ENCODE results near the gene PRM2.

The PRM2 gene

GRCh38 chr16:11229906-11230305 lies 46.4 kb downstream of the PRM2 start:
- H3K4me3 ChIP-seq (replicated peaks; ENCODE audit: low read depth, low read length): no peak overlapping the region
- DNase-seq (ENCODE audit: low read depth): no peak
- no peak for TF ChIP-seq CTCF (IDR thresholded peaks at IDR 0.05; ENCODE audit: low read length, missing control alignments)

DNA sequence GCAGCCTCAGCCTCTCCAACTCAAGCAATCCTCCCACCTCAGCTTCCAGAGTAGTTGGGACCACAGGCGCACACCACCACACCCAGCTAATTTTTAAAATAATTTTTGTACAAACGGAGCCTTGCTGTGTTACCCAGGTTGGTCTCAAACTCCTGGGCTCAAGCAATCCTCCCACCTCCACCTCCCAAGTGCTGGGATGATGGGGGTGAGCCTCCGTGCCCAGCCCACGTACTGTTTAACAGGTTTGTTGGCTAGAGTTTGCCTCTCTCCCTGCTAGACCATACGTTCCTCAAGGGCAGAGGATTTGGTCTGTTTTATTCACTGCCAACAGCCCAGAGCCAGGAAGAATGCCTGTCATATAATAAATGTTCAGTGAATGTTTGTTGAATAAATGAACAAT lies 46.8 kb downstream of the PRM2 start:
- no peak for TF ChIP-seq CTCF (IDR thresholded peaks at IDR 0.05; ENCODE audit: low read length, missing control alignments)
- no peak for DNase-seq (ENCODE audit: low read depth)
- H3K4me3 ChIP-seq (replicated peaks; ENCODE audit: low read depth, low read length): no peak overlapping the region

GRCh38 chr16:11225677-11226549 lies 50.4 kb downstream of the PRM2 start:
- no peak for DNase-seq (ENCODE audit: low read depth)
- H3K4me3 ChIP-seq (replicated peaks; ENCODE audit: low read depth, low read length): no peak overlapping the region
- TF ChIP-seq CTCF (IDR thresholded peaks at IDR 0.05; ENCODE audit: low read length, missing control alignments): no peak

All from fibroblast of pulmonary artery (primary cell).